HG02759 (cell line): ENCODE results near the gene NGEF.
"Not testable (repeated sequence)": the region's sequence is repeated elsewhere in the genome, so short reads cannot be mapped to it uniquely, and the experiment has no call there.

Source experiments
- ATAC-seq: cut with Tn5 transposase; IDR thresholded peaks from one replicate; pipeline ENCODE4 v1.9.1; 2021; ENCODE audit warnings: mild to moderate bottlenecking, moderate library complexity; ENCODE audit not compliant: unreplicated experiment

Gene NGEF

GRCh38 chr2:232873909-232874641 lies 139.0 kb downstream of the NGEF start:
- ATAC-seq = no peak

GRCh38 chr2:232873292-232873908 lies 139.7 kb downstream of the NGEF start:
- no peak for ATAC-seq

- no peak for ATAC-seq
Measured at GRCh38 chr2:232872826-232873225, 140.2 kb downstream of the NGEF start.

- no peak for ATAC-seq
Measured at GRCh38 chr2:232871835-232872736, 141.0 kb downstream of the NGEF start.

GRCh38 chr2:232871418-232871834 lies 141.6 kb downstream of the NGEF start:
- ATAC-seq = no peak

- ATAC-seq = no peak
Measured at GRCh38 chr2:232870766-232871371, 142.2 kb downstream of the NGEF start.

- no peak for ATAC-seq
Measured at GRCh38 chr2:232870018-232870765, 142.9 kb downstream of the NGEF start, which contains the start of gene SNORC. SNORC (plus strand) TSS chr2:232870264; CDS start chr2:232870342, 78 bp downstream.

GRCh38 chr2:232869138-232870017 lies 143.7 kb downstream of the NGEF start:
- ATAC-seq = no peak

GRCh38 chr2:232866104-232866503 lies 147.0 kb downstream of the NGEF start:
- no peak for ATAC-seq

- no peak for ATAC-seq
Measured at GRCh38 chr2:232865165-232865564, 147.9 kb downstream of the NGEF start.

GRCh38 chr2:232863996-232864395 lies 149.1 kb downstream of the NGEF start:
- ATAC-seq = no peak

- no peak for ATAC-seq
Measured at GRCh38 chr2:232861353-232861752, 151.7 kb downstream of the NGEF start.

- no peak for ATAC-seq
Measured at GRCh38 chr2:232860593-232861241, 152.3 kb downstream of the NGEF start.

- ATAC-seq = no peak
Measured at GRCh38 chr2:232859385-232859916, 153.6 kb downstream of the NGEF start.

GRCh38 chr2:232857158-232857563 lies 155.9 kb downstream of the NGEF start:
- ATAC-seq = no peak

- ATAC-seq = no peak
Measured at GRCh38 chr2:232854082-232854481, 159.0 kb downstream of the NGEF start.

GRCh38 chr2:232852676-232853075 lies 160.4 kb downstream of the NGEF start:
- ATAC-seq = no peak

GRCh38 chr2:232852081-232852480 lies 161.0 kb downstream of the NGEF start:
- ATAC-seq = not testable (repeated sequence)

- no peak for ATAC-seq
Measured at GRCh38 chr2:232850039-232850438, 163.0 kb downstream of the NGEF start.
